Stimulated activated memory B cell treated with anti-CD40 and anti-IgM and Interleukin-4, amounts not matched to agents 10 μg/mL and 1 μg/mL and 100 μg/mL, for 72 hours (primary cell): ENCODE measurements around the gene ALDH1L1.
"Not testable (repeated sequence)": the region's sequence is repeated elsewhere in the genome, so short reads cannot be mapped to it uniquely, and the experiment has no call there.

ENCODE experiments used
- ATAC-seq: fragments of 150-1000 bp; cut with Tn5 transposase; 2 replicates; pipeline ENCODE4 v1.10.0; 2021
- H3K27ac Mint-ChIP-seq: one replicate; pipeline ENCODE4 v1.8.0; 2022; ENCODE audit warnings: mild to moderate bottlenecking, mixed read lengths
- H3K27me3 Mint-ChIP-seq: one replicate; pipeline ENCODE4 v1.8.0; 2022; ENCODE audit warnings: mixed read lengths
- H3K36me3 Mint-ChIP-seq: one replicate; pipeline ENCODE4 v1.8.0; 2022; ENCODE audit warnings: mixed read lengths
- H3K4me1 Mint-ChIP-seq: one replicate; pipeline ENCODE4 v1.8.0; 2022; ENCODE audit warnings: mixed read lengths
- H3K4me3 Mint-ChIP-seq: one replicate; pipeline ENCODE4 v1.8.0; 2022; ENCODE audit warnings: mild to moderate bottlenecking, moderate library complexity, mixed read lengths
- H3K9me3 Mint-ChIP-seq: one replicate; pipeline ENCODE4 v1.8.0; 2022; ENCODE audit warnings: mixed read lengths

The ALDH1L1 gene

DNA sequence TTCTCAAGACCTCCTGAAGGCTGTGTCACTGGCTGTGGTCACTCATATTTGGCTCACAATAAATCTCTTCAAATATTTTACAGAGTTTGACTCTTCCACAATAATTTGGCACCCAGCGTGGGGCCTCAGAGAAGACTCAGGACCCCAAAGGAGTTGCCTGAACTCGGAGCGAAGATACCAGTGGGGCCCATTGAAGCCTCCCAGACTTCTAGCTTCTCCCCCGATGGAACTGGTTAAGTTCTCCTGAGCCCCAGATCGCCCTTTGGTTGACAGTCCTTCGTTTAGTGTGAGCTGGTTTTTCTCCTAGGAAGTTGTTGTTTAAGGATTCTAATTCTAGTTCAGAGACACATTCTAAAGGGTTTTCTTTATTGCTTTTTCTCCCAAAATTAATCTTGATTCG is 95.1 kb downstream of the ALDH1L1 start:
- Mint-ChIP-seq H3K36me3 (no peaks in the 10 kb centered on the region), H3K9me3 (peaks cover 3% of the 10 kb centered on the region), H3K27me3 (no peaks in the 10 kb centered on the region), H3K4me3 (peak overlapping the region; percentile 67), H3K27ac (peak overlapping the region; percentile 94), H3K4me1 (peaks cover 19% of the 10 kb centered on the region)
- ATAC-seq, result no peak

DNA sequence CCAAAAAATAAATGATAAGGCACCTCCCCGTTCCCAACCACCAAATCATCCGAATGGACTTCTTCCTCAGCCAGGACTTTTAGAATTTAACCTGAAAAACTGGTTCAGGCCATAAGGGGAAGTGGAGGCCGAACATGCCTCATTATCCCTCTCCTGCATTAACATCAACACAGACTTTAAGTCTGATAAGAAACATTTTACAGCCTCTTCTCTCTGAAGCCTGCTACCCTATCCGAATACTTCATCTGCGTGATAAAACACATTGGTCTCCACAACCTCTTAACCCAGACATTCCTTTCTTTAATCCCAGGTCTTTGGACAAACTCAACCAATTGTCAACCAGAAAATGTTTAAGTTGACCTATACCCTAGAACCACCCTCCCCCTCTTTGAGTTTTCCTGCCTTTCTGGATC is 95.6 kb downstream of the ALDH1L1 start:
- Mint-ChIP-seq H3K4me3 (peak overlapping the region; percentile 67), H3K4me1 (peaks cover 19% of the 10 kb centered on the region), H3K27me3 (no peaks in the 10 kb centered on the region), H3K27ac (peak overlapping the region; percentile 94), H3K9me3 (peaks cover 3% of the 10 kb centered on the region), H3K36me3 (no peaks in the 10 kb centered on the region)
- no peak for ATAC-seq

DNA sequence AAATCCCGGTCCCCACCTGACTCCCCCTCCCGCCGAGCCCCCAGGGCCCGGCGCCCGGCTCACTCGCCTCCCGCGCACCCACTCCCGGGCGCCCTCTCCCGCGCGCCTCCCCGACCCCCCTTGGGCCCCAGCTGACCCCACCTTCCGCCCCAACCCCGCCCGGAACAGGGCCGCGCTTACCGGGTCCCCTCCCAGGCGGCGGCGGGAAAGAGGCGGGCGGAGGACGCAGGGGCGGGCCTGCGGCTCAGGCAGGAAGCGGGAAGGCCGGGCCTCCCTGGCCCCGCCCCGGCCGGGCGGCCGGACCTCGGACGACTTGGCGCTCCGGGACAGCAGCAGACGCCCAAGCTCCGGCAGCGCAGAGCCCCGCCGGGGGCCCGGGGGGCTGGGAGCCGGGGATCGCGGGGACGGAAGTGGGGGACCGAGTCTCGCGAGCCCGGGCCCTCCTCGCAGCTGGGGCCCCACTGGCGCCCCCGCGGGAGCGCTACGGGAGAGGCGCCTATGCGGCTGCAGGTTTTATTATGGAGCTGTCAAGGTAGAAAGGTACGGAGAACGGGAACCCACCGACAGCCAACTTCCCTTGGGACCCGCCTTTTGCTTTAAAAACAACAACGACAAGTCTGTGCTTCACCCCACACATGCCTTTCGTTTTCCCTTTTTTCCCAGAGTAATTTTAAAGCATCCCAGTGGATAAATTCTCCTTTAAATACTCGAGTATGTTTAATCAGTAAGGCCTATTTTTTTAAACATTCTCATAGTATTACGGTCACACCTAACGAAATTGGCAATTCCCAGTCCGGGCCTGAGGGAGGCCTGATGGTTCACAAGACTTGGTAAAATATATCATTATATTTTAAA is 96.2 kb downstream of the ALDH1L1 start, which contains the start of gene SLC41A3:
Gene SLC41A3 (minus strand): TSS at position 212 of the 855 bp plus-strand sequence. CDS start 15,905 bp downstream, outside the sequence.
- peaks cover 3% of the 10 kb centered on the region for H3K36me3 Mint-ChIP-seq
- H3K9me3 Mint-ChIP-seq, result peaks cover 3% of the 10 kb centered on the region
- peak within 1 kb of the TSS; percentile 94 for H3K27ac Mint-ChIP-seq
- peak within 1 kb of the TSS; percentile 96 for H3K4me3 Mint-ChIP-seq
- H3K27me3 Mint-ChIP-seq, result no peaks in the 10 kb centered on the region
- ATAC-seq, result peak; percentile 97
- peaks cover 19% of the 10 kb centered on the region for H3K4me1 Mint-ChIP-seq

DNA sequence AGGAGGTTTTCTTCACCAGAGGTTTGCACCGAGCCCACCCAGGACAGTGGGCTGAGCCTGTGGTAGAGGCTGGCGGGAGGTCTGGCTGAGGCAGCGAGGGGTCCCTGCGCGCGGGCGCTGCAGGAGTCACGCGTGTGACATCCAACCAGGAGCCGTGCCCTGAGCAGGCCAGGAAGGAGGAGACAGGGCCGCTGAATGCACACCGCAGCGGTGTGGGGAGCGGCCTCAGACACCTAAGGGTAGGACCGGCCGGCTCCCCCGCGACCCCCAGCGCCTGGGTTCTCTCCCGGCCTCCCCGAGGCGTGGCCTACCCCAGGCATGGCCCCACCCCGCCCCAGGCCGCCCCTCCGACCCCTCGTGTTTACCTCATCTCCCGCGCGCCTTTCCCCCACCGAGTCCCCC is 96.9 kb downstream of the ALDH1L1 start:
- no peaks in the 10 kb centered on the region for H3K27me3 Mint-ChIP-seq
- H3K27ac Mint-ChIP-seq, result peak overlapping the region; percentile 94
- peak overlapping the region; percentile 96 for H3K4me3 Mint-ChIP-seq
- H3K9me3 Mint-ChIP-seq, result peaks cover 3% of the 10 kb centered on the region
- peak; percentile 71 for ATAC-seq
- peaks cover 19% of the 10 kb centered on the region for H3K4me1 Mint-ChIP-seq
- H3K36me3 Mint-ChIP-seq, result peaks cover 9% of the 10 kb centered on the region

DNA sequence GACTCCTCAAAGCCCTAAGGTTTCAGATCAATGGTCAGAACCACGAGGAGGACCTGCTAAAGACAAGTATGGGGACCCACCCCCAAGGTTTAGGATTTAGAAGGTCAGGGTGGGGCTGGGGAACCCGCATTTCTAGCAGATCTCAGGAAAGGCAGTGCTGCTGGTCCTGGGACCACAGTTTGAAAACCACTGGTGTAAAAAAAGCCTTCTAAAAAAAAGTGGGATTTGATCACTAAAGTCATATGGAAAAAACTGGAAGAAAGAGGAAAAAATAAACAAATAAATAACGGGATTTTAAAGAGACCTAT is 97.3 kb downstream of the ALDH1L1 start:
- H3K27me3 Mint-ChIP-seq, result no peaks in the 10 kb centered on the region
- peak overlapping the region; percentile 96 for H3K4me3 Mint-ChIP-seq
- peaks cover 3% of the 10 kb centered on the region for H3K9me3 Mint-ChIP-seq
- H3K4me1 Mint-ChIP-seq, result peaks cover 19% of the 10 kb centered on the region
- ATAC-seq, result no peak
- peak overlapping the region; percentile 94 for H3K27ac Mint-ChIP-seq
- H3K36me3 Mint-ChIP-seq, result peaks cover 9% of the 10 kb centered on the region

DNA sequence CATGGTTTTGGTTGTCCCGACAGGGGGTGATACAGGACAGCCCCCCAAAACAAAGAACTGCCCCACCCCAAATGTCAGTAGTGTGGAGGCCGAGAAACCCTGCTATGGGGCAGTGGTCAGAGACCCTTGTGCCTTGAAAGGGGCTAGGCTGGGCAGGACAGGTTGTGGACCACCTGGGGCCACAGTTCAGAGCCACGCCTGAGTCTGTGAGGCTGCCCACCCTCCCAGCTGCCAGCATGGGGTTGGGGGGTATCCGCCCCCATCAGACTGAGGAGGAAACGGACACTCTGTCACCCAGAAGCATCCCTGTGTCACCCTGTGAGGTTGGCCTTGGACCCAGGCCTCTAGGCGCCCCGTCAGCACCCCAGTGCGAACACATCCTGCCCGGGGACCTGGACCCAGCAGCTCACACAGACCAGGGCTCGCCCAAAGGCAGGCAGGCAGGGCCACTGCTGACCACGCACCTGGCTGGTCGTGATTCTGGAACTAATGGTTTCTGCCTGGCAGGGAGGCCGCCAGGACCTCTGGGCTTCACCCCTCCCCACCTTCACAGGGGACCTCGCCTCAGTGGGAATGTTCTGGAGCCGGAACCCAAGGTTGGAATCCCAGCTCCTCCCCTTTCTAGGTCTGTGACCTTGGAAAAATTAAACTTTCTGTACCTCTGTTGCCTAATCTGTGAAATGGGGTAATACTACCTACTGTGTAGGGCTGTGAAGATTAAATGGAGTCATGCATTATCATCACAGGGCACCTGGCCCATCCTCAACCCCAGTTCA is 97.8 kb downstream of the ALDH1L1 start:
- Mint-ChIP-seq H3K4me3 (peak overlapping the region; percentile 96), H3K9me3 (peaks cover 3% of the 10 kb centered on the region), H3K36me3 (peaks cover 9% of the 10 kb centered on the region), H3K27ac (peak overlapping the region; percentile 94), H3K27me3 (no peaks in the 10 kb centered on the region), H3K4me1 (peaks cover 19% of the 10 kb centered on the region)
- no peak for ATAC-seq

DNA sequence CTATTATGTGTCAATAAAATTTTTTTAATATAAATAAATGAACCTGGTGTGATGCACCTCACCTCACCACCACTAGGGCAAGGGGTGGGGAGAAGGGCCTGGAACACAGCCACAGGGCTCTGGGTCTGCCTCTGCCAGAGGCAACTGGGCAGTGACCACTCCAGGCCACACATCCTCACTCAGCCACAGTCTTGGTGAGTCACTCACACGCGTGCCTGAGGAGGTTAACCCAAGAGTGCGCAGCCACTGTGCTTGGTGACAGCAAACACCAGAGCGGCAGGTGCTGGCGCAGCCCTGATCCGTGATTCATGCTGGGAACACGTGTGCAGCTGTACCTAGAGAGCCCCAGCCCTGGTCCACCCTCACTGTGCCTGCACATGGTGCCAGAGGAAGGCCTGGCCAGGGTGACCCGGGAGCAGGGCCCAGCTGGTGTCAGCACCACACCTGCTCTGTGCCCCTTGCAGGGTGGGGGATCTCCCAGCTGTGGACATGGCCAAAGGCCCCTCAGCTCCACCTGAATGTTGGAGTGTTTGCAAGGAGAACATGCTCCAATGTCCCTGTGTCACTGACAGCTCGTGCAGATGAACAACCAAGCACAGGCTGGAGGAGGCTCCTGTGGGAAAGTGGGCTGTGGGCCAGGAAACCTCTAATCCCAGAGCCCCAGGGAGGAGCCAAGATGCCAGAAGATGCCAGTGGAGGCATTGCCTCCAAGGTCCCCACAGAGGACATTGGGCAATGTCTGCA is 98.6 kb downstream of the ALDH1L1 start:
- peaks cover 9% of the 10 kb centered on the region for H3K36me3 Mint-ChIP-seq
- ATAC-seq, result no peak
- H3K4me1 Mint-ChIP-seq, result peaks cover 19% of the 10 kb centered on the region
- H3K27me3 Mint-ChIP-seq, result no peaks in the 10 kb centered on the region
- H3K4me3 Mint-ChIP-seq, result no peak overlapping the region
- no peaks in the 10 kb centered on the region for H3K9me3 Mint-ChIP-seq
- no peak overlapping the region for H3K27ac Mint-ChIP-seq

DNA sequence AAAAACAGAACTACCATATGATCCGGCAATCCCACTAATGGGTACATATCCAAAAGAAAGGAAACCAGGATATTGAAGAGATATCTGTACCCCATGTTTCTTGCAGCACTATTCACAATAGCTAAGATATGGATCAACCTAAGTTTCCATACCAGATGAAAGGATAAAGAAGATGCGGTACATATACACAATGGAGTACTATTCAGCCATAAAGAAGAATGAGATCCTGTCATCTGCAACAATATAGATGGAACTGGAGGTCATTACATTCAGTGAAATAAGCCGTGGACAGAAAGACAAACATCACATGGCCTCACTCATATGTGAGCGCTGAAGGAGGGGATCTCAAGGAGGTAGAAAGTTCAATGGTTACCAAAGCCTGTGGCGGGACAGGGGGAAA is 99.4 kb downstream of the ALDH1L1 start:
- Mint-ChIP-seq H3K36me3 (peaks cover 9% of the 10 kb centered on the region), H3K27me3 (no peaks in the 10 kb centered on the region), H3K4me1 (peaks cover 19% of the 10 kb centered on the region), H3K27ac (no peak overlapping the region), H3K9me3 (no peaks in the 10 kb centered on the region), H3K4me3 (no peak overlapping the region)
- ATAC-seq, result no peak

DNA sequence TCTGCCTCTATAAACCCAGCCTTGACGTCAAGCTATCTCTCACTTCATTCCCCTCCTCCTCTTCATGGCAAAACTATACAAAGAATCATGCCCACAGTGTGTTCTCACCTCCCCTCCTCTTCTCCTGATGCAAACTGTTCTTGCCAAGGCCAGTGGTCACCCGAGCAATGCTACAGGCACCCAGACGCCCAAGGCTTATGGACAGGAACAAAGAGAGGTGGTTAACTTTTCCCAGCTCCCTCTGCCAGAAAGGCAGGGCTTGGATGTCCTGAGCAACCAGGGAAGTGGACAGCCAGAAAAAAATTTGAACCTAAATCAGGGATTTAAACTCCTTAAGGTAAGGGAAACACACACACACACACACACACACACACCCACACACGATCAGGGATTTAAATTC is 101.5 kb downstream of the ALDH1L1 start:
- no peak for ATAC-seq
- Mint-ChIP-seq H3K4me3 (no peak overlapping the region), H3K4me1 (peaks cover 7% of the 10 kb centered on the region), H3K36me3 (peaks cover 15% of the 10 kb centered on the region), H3K27ac (no peak overlapping the region), H3K27me3 (no peaks in the 10 kb centered on the region), H3K9me3 (no peaks in the 10 kb centered on the region)

DNA sequence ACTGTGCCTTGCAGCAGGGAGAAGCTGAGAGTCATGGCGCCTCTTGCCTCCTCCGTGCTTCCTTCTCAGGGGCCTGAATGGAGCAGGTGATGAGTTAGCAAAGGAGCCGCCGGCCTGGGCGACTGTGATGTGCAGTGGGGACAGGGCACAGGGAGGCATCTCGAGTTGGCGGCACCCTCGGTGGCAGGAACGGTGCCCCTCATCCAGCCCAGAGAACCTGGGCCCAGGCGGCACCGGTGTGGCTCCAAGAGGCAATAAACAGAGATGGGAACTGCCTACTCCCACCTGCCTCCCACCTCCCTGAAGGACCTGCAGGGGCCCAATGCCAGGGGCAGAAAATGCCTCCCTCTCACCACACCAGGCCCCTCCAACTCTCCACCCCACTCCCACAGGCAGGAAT is 102.6 kb downstream of the ALDH1L1 start:
- ATAC-seq, result no peak
- Mint-ChIP-seq H3K27me3 (no peaks in the 10 kb centered on the region), H3K36me3 (peaks cover 26% of the 10 kb centered on the region), H3K4me3 (no peak overlapping the region), H3K9me3 (peaks cover 3% of the 10 kb centered on the region), H3K27ac (no peak overlapping the region), H3K4me1 (peaks cover under 1% of the 10 kb centered on the region)

DNA sequence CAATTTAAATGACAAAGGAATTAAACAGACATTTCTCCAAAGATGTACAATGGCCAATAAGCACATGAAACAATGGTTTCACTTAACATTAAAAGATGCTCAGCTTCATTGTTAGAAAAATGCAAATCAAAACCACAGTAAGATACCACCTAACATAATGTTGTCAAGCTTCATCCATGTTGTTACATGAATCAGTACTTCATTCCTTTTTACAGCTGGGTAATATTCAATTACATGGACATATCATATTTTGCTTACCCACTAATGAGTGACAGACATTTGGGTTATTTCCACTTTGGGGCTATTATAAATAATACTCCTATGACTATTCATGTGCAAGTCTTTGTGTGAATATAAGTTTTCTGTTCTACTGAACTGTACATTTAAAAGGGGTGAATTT is 104.2 kb downstream of the ALDH1L1 start:
- H3K9me3 Mint-ChIP-seq, result peaks cover 5% of the 10 kb centered on the region
- no peak overlapping the region for H3K27ac Mint-ChIP-seq
- peaks cover 36% of the 10 kb centered on the region for H3K36me3 Mint-ChIP-seq
- no peak for ATAC-seq
- H3K27me3 Mint-ChIP-seq, result no peaks in the 10 kb centered on the region
- no peak overlapping the region for H3K4me3 Mint-ChIP-seq
- no peaks in the 10 kb centered on the region for H3K4me1 Mint-ChIP-seq

DNA sequence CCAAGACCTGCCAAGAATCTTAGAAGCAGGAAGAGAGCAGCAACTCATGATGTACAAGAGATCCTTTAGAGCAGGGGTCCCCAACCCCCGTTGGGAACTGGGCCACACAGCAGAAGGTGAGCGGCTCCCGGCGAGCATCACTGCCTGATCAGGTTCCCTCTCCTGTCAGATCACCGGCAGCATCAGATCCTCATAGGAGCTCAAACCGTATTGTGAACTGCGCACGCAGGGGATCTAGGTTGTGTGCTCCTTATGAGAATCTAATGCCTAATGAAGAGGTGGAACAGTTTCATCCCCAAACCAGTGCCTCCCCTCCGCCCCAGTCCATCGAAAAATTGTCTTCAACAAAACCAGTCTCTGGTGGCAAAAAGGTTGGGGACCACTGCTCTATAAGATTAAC is 110.2 kb downstream of the ALDH1L1 start:
- Mint-ChIP-seq H3K27me3 (no peaks in the 10 kb centered on the region), H3K9me3 (peaks cover 5% of the 10 kb centered on the region), H3K4me3 (no peak overlapping the region), H3K4me1 (no peaks in the 10 kb centered on the region), H3K27ac (no peak overlapping the region), H3K36me3 (peaks cover 57% of the 10 kb centered on the region)
- ATAC-seq, result no peak

DNA sequence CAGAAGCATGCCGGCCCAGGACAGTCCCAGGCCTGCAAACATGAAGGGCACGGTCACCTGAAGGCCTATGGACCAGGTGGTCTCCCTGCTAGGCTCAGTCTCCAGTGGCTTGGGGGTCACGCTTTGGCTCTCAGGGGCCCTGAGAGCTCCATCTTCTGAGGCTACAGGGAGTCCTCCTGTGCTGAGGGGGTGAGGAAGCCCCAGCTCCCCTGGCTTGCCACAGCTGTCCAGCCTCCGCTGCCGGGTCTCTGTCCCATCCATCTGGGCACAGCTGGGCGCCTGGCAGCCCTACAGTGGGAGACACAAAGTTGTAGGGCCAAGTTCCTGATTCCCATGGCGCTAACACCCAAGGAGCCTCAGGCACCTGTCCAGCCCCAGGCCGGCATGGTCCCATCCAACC is 112.4 kb downstream of the ALDH1L1 start:
- ATAC-seq, result no peak
- H3K36me3 Mint-ChIP-seq, result peaks cover 48% of the 10 kb centered on the region
- H3K4me1 Mint-ChIP-seq, result peaks cover 15% of the 10 kb centered on the region
- H3K27ac Mint-ChIP-seq, result no peak overlapping the region
- H3K9me3 Mint-ChIP-seq, result peaks cover 4% of the 10 kb centered on the region
- H3K27me3 Mint-ChIP-seq, result no peaks in the 10 kb centered on the region
- no peak overlapping the region for H3K4me3 Mint-ChIP-seq

DNA sequence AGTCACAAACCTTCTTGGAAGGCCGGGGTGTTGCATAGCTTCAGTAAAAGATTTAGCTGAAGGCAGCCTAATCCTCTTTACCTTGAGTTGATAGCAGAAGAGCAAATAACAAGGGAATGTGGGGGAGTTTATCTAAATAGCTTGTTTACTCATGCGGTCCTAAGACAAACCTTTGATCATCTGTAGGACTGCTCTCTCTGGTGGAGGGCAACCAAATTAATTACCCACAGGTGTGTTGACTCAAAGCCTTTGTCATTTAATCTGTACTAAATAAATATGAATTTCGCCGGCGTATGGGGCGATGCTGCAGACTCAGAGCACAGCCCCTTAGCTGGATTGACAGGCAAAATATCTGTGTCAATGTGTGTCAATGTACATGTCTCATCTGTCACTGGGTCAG is 113.7 kb downstream of the ALDH1L1 start:
- not testable (repeated sequence) for H3K9me3 Mint-ChIP-seq, ATAC-seq, H3K27me3 Mint-ChIP-seq, H3K4me3 Mint-ChIP-seq, H3K27ac Mint-ChIP-seq
- Mint-ChIP-seq H3K36me3 (peaks cover 40% of the 10 kb centered on the region), H3K4me1 (peaks cover 15% of the 10 kb centered on the region)

DNA sequence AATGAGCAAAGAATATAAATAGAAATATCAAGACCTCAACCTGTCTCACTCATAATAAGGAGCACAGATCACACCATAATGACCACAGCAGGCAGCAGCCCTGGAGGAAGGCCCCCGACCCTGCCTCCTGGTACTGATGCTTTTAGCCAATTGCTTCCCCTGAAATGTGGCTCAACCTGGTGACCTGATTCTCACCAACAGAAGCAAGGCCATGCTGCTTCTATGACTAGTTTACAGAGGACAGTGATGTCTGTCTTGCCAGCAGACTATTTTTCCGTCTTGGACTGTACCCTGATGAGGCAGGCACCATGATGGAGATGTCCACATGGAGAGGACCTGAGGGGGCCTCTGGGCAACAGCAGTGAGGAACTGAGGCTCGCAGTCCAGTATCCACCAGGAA is 114.5 kb downstream of the ALDH1L1 start:
- no peak for ATAC-seq
- H3K4me1 Mint-ChIP-seq, result peaks cover 15% of the 10 kb centered on the region
- H3K9me3 Mint-ChIP-seq, result no peaks in the 10 kb centered on the region
- H3K36me3 Mint-ChIP-seq, result peaks cover 35% of the 10 kb centered on the region
- no peak overlapping the region for H3K27ac Mint-ChIP-seq
- no peaks in the 10 kb centered on the region for H3K27me3 Mint-ChIP-seq
- H3K4me3 Mint-ChIP-seq, result no peak overlapping the region
